Uterus (tissue), 4 donors: ENCODE results near the gene DGKG. TPM values are rescaled to one million over a fixed set of nuclear protein-coding genes. Genes with fewer than 3 reads are reported as not detected.

Source experiments
- DNase-seq, 2 donors: peaks; one replicate each; pipeline ENCODE4 v3.0.0-alpha.2; 2019 to 2020
- H3K27ac ChIP-seq, 2 donors: fragments of 200-600 bp; sonication (generic); 1 replicate in 1 of 2; 2 replicates in 1 of 2; pipeline ENCODE4 v1.5.1; 2016 to 2018
- H3K27me3 ChIP-seq, 2 donors: fragments of 200-600 bp; sonication (generic); one replicate each; pipeline ENCODE4 v1.5.1; 2018 to 2019; ENCODE audit warnings: control low read depth in 1 of 2
- H3K36me3 ChIP-seq, 2 donors: fragments of 200-600 bp; sonication (generic); one replicate each; pipeline ENCODE4 v1.5.1; 2019; ENCODE audit warnings: control low read depth in 1 of 2
- H3K4me1 ChIP-seq, 2 donors: fragments of 200-600 bp; sonication (generic); one replicate each; pipeline ENCODE4 v1.5.1; 2018 to 2019; ENCODE audit warnings: control low read depth in 1 of 2
- H3K4me3 ChIP-seq, 2 donors: fragments of 200-600 bp; sonication (generic); 1 replicate in 1 of 2; 2 replicates in 1 of 2; pipeline ENCODE4 v1.5.1; 2018 to 2019; ENCODE audit warnings: mild to moderate bottlenecking in 1 of 2
- H3K9me3 ChIP-seq, 2 donors: fragments of 200-600 bp; sonication (generic); one replicate each; pipeline ENCODE4 v1.5.1; 2019; ENCODE audit warnings: control low read depth in 1 of 2
- POLR2A ChIP-seq, 2 donors: fragments of 450-650 bp; IDR thresholded peaks; one replicate each; pipeline ENCODE4 v1.6.1; 2016; ENCODE audit warnings: antibody characterized with exemption in 2 of 2, mild to moderate bottlenecking in 1 of 2, moderate library complexity in 1 of 2
- intact Hi-C: fragments of 100-400 bp; cut with DNase I; formaldehyde crosslinking; loops from one replicate; pipeline ENCODE4 v1.15.1; 2023; ENCODE audit warnings: low total_unique reads
- total RNA-seq, 4 donors: library from RNA; depleted of rRNA in 3 of 4; stranded (reverse); fragments of >200 nt in 3 of 4; gene quantifications; one replicate each; pipeline versions ENCODE4 v1.1.0 to v1.2.4, GENCODE V29; 2014 to 2023
- TF ChIP-seq, protein P1 (sequence below), 4 experiments: fragments of 200-600 bp in 2 of 4; fragments of 450-650 bp in 2 of 4; sonication (generic) in 2 of 4; IDR thresholded peaks; one replicate each; pipeline ENCODE4 v1.5.1; 2016 to 2019; ENCODE audit warnings: antibody characterized with exemption in 4 of 4, mild to moderate bottlenecking in 2 of 4, moderate library complexity in 1 of 4
- donor health status: DM: yes; HTN: yes; CAD: no.

DGKG gene
- total RNA-seq, 4 donors from 2014 or later: 1.9 to 10.8 (median 6.7) TPM

GRCh38 chr3:186154641-186155040 is 207.4 kb downstream of the DGKG start:
- no peaks in the 10 kb centered on the region for H3K36me3 ChIP-seq
- no peaks in the 10 kb centered on the region for H3K4me1 ChIP-seq
- no peak overlapping the region for H3K4me3 ChIP-seq
- intact Hi-C loops: no loop called here
- H3K9me3 ChIP-seq: no peaks in the 10 kb centered on the region
- no peaks in the 10 kb centered on the region for H3K27me3 ChIP-seq
- TF ChIP-seq, protein P1, sequence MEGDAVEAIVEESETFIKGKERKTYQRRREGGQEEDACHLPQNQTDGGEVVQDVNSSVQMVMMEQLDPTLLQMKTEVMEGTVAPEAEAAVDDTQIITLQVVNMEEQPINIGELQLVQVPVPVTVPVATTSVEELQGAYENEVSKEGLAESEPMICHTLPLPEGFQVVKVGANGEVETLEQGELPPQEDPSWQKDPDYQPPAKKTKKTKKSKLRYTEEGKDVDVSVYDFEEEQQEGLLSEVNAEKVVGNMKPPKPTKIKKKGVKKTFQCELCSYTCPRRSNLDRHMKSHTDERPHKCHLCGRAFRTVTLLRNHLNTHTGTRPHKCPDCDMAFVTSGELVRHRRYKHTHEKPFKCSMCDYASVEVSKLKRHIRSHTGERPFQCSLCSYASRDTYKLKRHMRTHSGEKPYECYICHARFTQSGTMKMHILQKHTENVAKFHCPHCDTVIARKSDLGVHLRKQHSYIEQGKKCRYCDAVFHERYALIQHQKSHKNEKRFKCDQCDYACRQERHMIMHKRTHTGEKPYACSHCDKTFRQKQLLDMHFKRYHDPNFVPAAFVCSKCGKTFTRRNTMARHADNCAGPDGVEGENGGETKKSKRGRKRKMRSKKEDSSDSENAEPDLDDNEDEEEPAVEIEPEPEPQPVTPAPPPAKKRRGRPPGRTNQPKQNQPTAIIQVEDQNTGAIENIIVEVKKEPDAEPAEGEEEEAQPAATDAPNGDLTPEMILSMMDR (IDR thresholded peaks at IDR 0.05): no peak
- no peak for TF ChIP-seq POLR2A (IDR thresholded peaks at IDR 0.05)
- DNase-seq: no peak
- no peak overlapping the region for H3K27ac ChIP-seq

- no peak overlapping the region for H3K4me3 ChIP-seq
- no peak overlapping the region for H3K27ac ChIP-seq
- no peaks in the 10 kb centered on the region for H3K9me3 ChIP-seq
- H3K36me3 ChIP-seq: no peaks in the 10 kb centered on the region
- H3K4me1 ChIP-seq: no peaks in the 10 kb centered on the region
- H3K27me3 ChIP-seq: no peaks in the 10 kb centered on the region
- intact Hi-C loops: no loop called here
- TF ChIP-seq, protein P1 (IDR thresholded peaks at IDR 0.05): no peak
- no peak for TF ChIP-seq POLR2A (IDR thresholded peaks at IDR 0.05)
- DNase-seq: no peak
These were observed 209.1 kb downstream of the DGKG start for GRCh38 chr3:186152889-186153292.

DNA sequence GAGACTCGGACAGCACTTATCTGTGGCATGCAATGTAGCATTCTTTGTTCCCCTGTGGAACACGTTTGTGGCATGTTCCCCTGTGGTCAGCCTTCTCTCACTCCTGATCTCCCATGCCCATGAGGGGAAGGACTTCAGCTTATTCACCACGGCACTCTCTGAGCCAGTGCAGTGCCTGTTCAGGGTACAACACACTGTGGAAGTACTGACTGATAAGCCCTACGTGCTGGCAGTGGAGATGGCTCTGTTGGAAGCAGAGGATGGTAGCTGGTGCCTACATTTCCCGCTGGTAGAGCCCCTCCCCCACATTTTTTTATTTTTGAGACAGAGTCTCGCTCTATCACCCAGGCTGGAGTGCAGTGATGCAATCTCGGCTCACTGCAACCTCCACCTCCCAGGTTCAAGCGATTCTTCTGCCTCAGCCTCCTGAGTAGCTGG is 209.7 kb downstream of the DGKG start:
- no peaks in the 10 kb centered on the region for H3K4me1 ChIP-seq
- no peak overlapping the region for H3K27ac ChIP-seq
- no peaks in the 10 kb centered on the region for H3K27me3 ChIP-seq
- TF ChIP-seq POLR2A (IDR thresholded peaks at IDR 0.05): no peak
- TF ChIP-seq, protein P1 (IDR thresholded peaks at IDR 0.05): no peak
- no peaks in the 10 kb centered on the region for H3K36me3 ChIP-seq
- DNase-seq: no peak
- no peaks in the 10 kb centered on the region for H3K9me3 ChIP-seq
- intact Hi-C loops: no loop called here
- H3K4me3 ChIP-seq: no peak overlapping the region

GRCh38 chr3:186151077-186151971 is 210.7 kb downstream of the DGKG start:
- intact Hi-C loops: no loop called here
- Histone ChIP-seq H3K36me3 (no peaks in the 10 kb centered on the region), H3K9me3 (no peaks in the 10 kb centered on the region), H3K4me1 (no peaks in the 10 kb centered on the region), H3K27ac (no peak overlapping the region), H3K27me3 (no peaks in the 10 kb centered on the region), H3K4me3 (no peak overlapping the region)
- no peak for TF ChIP-seq POLR2A (IDR thresholded peaks at IDR 0.05)
- TF ChIP-seq, protein P1 (IDR thresholded peaks at IDR 0.05): no peak
- no peak for DNase-seq

GRCh38 chr3:186150041-186150830 is 211.8 kb downstream of the DGKG start:
- Histone ChIP-seq H3K9me3 (no peaks in the 10 kb centered on the region), H3K4me3 (no peak overlapping the region), H3K36me3 (no peaks in the 10 kb centered on the region), H3K27ac (no peak overlapping the region), H3K27me3 (no peaks in the 10 kb centered on the region), H3K4me1 (no peaks in the 10 kb centered on the region)
- DNase-seq: no peak
- intact Hi-C loops: no loop called here
- TF ChIP-seq, protein P1 (IDR thresholded peaks at IDR 0.05): no peak
- TF ChIP-seq POLR2A (IDR thresholded peaks at IDR 0.05): no peak
